Stimulated activated CD4-positive, alpha-beta T cell treated with anti-CD3 and anti-CD28 coated beads, Interleukin-1b, Interleukin-23, amount 100 ng/mL, for 4 hours (primary cell): ENCODE data around the gene POU2F1.

Experiments used
- DNase-seq, 2 donors: peaks; one replicate each; pipeline ENCODE4 v3.0.0-alpha.2; 2020; ENCODE audit warnings: low read depth in 2 of 2

POU2F1 gene

GRCh38 chr1:167220537-167221125 lies at the start of gene POU2F1:
Gene POU2F1, plus strand, starts transcription at chr1:167220886. Its CDS starts 12 bp downstream, at chr1:167220898.
- DNase-seq: peak; percentile 98 to 99

- no peak for DNase-seq
Observed at GRCh38 chr1:167171286-167171929, 49.3 kb upstream of the POU2F1 start.

GRCh38 chr1:167173516-167174184 lies 47.0 kb upstream of the POU2F1 start:
- no peak for DNase-seq

GRCh38 chr1:167175901-167176300 lies 44.8 kb upstream of the POU2F1 start:
- no peak for DNase-seq

GRCh38 chr1:167178831-167179230 lies 41.9 kb upstream of the POU2F1 start:
- DNase-seq: no peak

- no peak for DNase-seq
Observed at GRCh38 chr1:167182571-167183320, 37.9 kb upstream of the POU2F1 start.

GRCh38 chr1:167184081-167184480 lies 36.6 kb upstream of the POU2F1 start:
- DNase-seq: no peak

GRCh38 chr1:167185062-167185461 lies 35.6 kb upstream of the POU2F1 start:
- no peak for DNase-seq

- no peak for DNase-seq
Observed at GRCh38 chr1:167185974-167186657, 34.6 kb upstream of the POU2F1 start.

- no peak for DNase-seq
Observed at GRCh38 chr1:167186771-167187170, 33.9 kb upstream of the POU2F1 start.

- DNase-seq: no peak
Observed at GRCh38 chr1:167190747-167191237, 29.9 kb upstream of the POU2F1 start.

- no peak for DNase-seq
Observed at GRCh38 chr1:167191958-167192357, 28.7 kb upstream of the POU2F1 start.

GRCh38 chr1:167194182-167194581 lies 26.5 kb upstream of the POU2F1 start:
- DNase-seq: no peak

- no peak for DNase-seq
Observed at GRCh38 chr1:167196166-167196565, 24.5 kb upstream of the POU2F1 start.

- no peak for DNase-seq
Observed at GRCh38 chr1:167197236-167197635, 23.4 kb upstream of the POU2F1 start.

GRCh38 chr1:167197692-167198091 lies 23.0 kb upstream of the POU2F1 start:
- no peak for DNase-seq

GRCh38 chr1:167198518-167199133 lies 22.1 kb upstream of the POU2F1 start:
- DNase-seq: no peak

GRCh38 chr1:167199656-167200055 lies 21.0 kb upstream of the POU2F1 start:
- no peak for DNase-seq

GRCh38 chr1:167200272-167200671 lies 20.4 kb upstream of the POU2F1 start:
- no peak for DNase-seq

- DNase-seq: no peak
Observed at GRCh38 chr1:167200749-167201148, 19.9 kb upstream of the POU2F1 start.

GRCh38 chr1:167202049-167202448 lies 18.6 kb upstream of the POU2F1 start:
- DNase-seq: no peak
